MM.1S (cell line): Measurements from ENCODE around the gene DNAAF5.

Source experiments
- EZH2 ChIP-seq: fragments of 300-600 bp; sonication (generic); optimal IDR thresholded peaks from 2 replicates; pipeline ENCODE3; 2017; ENCODE audit warnings: low read depth, mild to moderate bottlenecking, antibody characterized with exemption, low read length, mixed read lengths
- TF ChIP-seq, protein P1 (sequence below): fragments of 300-600 bp; sonication (generic); IDR thresholded peaks from 2 replicates; pipeline ENCODE4 v1.5.1; 2016; ENCODE audit warnings: antibody characterized with exemption, low read length, mixed read lengths

DNA sequence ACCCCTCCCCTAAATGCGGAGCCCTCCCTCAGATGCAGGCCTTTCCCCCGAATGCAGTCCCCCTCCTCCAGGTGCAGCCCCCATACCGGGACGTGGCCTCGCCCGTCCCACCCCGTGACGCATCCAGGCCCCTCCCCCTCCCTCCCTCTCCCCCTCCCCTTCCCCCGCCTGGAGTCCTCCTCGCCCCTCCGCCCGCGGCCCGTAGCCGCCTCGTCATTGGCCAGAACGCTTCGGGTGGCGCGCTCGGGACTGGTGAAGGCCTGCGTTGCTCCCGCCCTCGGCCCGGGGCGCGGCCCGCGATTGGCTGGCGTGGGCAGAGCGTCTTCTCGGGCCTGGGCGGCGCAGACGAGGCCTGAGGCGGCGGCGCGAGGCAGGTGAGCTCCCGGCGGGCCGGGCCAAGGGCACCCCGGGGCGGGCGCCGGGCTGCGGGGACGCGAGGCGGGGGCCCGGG is 89.8 kb downstream of the DNAAF5 start:
- no peak for TF ChIP-seq EZH2
- TF ChIP-seq, protein P1, sequence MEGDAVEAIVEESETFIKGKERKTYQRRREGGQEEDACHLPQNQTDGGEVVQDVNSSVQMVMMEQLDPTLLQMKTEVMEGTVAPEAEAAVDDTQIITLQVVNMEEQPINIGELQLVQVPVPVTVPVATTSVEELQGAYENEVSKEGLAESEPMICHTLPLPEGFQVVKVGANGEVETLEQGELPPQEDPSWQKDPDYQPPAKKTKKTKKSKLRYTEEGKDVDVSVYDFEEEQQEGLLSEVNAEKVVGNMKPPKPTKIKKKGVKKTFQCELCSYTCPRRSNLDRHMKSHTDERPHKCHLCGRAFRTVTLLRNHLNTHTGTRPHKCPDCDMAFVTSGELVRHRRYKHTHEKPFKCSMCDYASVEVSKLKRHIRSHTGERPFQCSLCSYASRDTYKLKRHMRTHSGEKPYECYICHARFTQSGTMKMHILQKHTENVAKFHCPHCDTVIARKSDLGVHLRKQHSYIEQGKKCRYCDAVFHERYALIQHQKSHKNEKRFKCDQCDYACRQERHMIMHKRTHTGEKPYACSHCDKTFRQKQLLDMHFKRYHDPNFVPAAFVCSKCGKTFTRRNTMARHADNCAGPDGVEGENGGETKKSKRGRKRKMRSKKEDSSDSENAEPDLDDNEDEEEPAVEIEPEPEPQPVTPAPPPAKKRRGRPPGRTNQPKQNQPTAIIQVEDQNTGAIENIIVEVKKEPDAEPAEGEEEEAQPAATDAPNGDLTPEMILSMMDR: no peak
